K562 (cell line): ENCODE measurements around the gene COL20A1.

Experiments
- ATF6 ChIP-seq: sonication (generic); formaldehyde crosslinking; IDR thresholded peaks from 2 replicates; pipeline ENCODE4 v1.4.0; 2020; ENCODE audit warnings: mild to moderate bottlenecking, missing genetic modification reagents
- CREB1 ChIP-seq, 2 experiments: sonication (generic) in 1 of 2; formaldehyde crosslinking in 1 of 2; IDR thresholded peaks; 2 replicates each; pipeline versions ENCODE4 v1.6.1 to v1.8.0; 2012 to 2022; ENCODE audit warnings: inconsistent platforms in 1 of 2, mild to moderate bottlenecking in 1 of 2, missing genetic modification reagents in 1 of 2, moderate library complexity in 1 of 2
- EP300 ChIP-seq: IDR thresholded peaks from 2 replicates; pipeline ENCODE4 v1.6.1; 2012; ENCODE audit warnings: low read length, improper control_type of control experiment
- POLR3A ChIP-seq: IDR thresholded peaks from 2 replicates; pipeline ENCODE4 v1.6.1; 2011; ENCODE audit warnings: borderline replicate concordance, mild to moderate bottlenecking, moderate library complexity; ENCODE audit not compliant: insufficient read length, insufficient read depth; ENCODE audit errors: extremely low read depth
- SAFB ChIP-seq: fragments of 200-400 bp; formaldehyde crosslinking; IDR thresholded peaks from 2 replicates; pipeline ENCODE4 v1.6.1; 2017; ENCODE audit warnings: low read depth, low read length, borderline replicate concordance
- TF ChIP-seq, protein P1 (sequence below): fragments of 450-650 bp; IDR thresholded peaks from 2 replicates; pipeline ENCODE4 v1.6.1; 2016; ENCODE audit warnings: mild to moderate bottlenecking
- TF ChIP-seq, protein P2 (sequence below), 3 experiments: IDR thresholded peaks in 2 of 3; conservative IDR thresholded peaks in 1 of 3; 2 replicates each; pipeline ENCODE4 v1.5.1; 2011 to 2012; ENCODE audit warnings: low read length in 3 of 3, mild to moderate bottlenecking in 3 of 3, control low read depth in 2 of 3, improper control_type of control experiment in 1 of 3, inconsistent platforms in 1 of 3, low read depth in 1 of 3, mixed read lengths in 1 of 3, moderate library complexity in 1 of 3; ENCODE audit not compliant: insufficient read depth in 2 of 3

GRCh38 chr20:63311833-63312243, 18.9 kb downstream of the COL20A1 start:
- TF ChIP-seq, protein P1, sequence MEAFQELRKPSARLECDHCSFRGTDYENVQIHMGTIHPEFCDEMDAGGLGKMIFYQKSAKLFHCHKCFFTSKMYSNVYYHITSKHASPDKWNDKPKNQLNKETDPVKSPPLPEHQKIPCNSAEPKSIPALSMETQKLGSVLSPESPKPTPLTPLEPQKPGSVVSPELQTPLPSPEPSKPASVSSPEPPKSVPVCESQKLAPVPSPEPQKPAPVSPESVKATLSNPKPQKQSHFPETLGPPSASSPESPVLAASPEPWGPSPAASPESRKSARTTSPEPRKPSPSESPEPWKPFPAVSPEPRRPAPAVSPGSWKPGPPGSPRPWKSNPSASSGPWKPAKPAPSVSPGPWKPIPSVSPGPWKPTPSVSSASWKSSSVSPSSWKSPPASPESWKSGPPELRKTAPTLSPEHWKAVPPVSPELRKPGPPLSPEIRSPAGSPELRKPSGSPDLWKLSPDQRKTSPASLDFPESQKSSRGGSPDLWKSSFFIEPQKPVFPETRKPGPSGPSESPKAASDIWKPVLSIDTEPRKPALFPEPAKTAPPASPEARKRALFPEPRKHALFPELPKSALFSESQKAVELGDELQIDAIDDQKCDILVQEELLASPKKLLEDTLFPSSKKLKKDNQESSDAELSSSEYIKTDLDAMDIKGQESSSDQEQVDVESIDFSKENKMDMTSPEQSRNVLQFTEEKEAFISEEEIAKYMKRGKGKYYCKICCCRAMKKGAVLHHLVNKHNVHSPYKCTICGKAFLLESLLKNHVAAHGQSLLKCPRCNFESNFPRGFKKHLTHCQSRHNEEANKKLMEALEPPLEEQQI: no peak
- TF ChIP-seq, protein P2, sequence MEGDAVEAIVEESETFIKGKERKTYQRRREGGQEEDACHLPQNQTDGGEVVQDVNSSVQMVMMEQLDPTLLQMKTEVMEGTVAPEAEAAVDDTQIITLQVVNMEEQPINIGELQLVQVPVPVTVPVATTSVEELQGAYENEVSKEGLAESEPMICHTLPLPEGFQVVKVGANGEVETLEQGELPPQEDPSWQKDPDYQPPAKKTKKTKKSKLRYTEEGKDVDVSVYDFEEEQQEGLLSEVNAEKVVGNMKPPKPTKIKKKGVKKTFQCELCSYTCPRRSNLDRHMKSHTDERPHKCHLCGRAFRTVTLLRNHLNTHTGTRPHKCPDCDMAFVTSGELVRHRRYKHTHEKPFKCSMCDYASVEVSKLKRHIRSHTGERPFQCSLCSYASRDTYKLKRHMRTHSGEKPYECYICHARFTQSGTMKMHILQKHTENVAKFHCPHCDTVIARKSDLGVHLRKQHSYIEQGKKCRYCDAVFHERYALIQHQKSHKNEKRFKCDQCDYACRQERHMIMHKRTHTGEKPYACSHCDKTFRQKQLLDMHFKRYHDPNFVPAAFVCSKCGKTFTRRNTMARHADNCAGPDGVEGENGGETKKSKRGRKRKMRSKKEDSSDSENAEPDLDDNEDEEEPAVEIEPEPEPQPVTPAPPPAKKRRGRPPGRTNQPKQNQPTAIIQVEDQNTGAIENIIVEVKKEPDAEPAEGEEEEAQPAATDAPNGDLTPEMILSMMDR (IDR thresholded peaks at IDR 0.05 in 2 of 3, conservative IDR thresholded peaks at IDR 0.05 in 1 of 3; ENCODE audit: insufficient read depth in 2 of 3, low read depth in 1 of 3, low read length in 3 of 3): no peak
- TF ChIP-seq ATF6 (CRISPR knock-in tag): no peak
- TF ChIP-seq SAFB: no peak
- TF ChIP-seq EP300: no peak
- TF ChIP-seq CREB1 (IDR thresholded peaks at IDR 0.05): no peak
- no peak for TF ChIP-seq CREB1 (CRISPR knock-in tag; IDR thresholded peaks at IDR 0.05)
- no peak for TF ChIP-seq POLR3A
